HCT116 (cell line): ENCODE data around the gene NOA1. TPM values are rescaled to one million over a fixed set of nuclear protein-coding genes. Genes with fewer than 3 reads are reported as not detected.

Experiments used
- ATAC-seq: fragments of 200-7000 bp; cut with Tn5 transposase; 2 replicates; pipeline ENCODE4 v1.9.1; 2020; ENCODE audit warnings: mild to moderate bottlenecking, moderate library complexity
- BruUV-seq: library from RNA; stranded (reverse); fragments of 400-500 nt; replicated peaks from 2 replicates; lab custom pipeline; 2021; lab: Mats Ljungman, UMichigan
- CTCF ChIA-PET: fragments of 300-600 bp; sonication (Branson Sonifier 250); formaldehyde crosslinking; loops from one replicate; lab custom pipeline; 2021; ENCODE audit warnings: antibody characterized with exemption; lab: Charles Lee
- POLR2A ChIA-PET: fragments of 300-600, 350-600 bp; sonication (Branson Sonifier 250); formaldehyde crosslinking; loops from one replicate; lab custom pipeline; 2021; ENCODE audit warnings: antibody characterized with exemption; lab: Charles Lee
- RAD21 ChIA-PET, 2 experiments: fragments of 300-600 bp; sonication (Branson Sonifier 250); formaldehyde crosslinking; loops; one replicate each; lab custom pipeline; 2023; ENCODE audit warnings: low total read pairs in 2 of 2; ENCODE audit not compliant: uncharacterized antibody in 2 of 2, unreplicated experiment in 2 of 2, low non-redundant PET in 1 of 2; lab: Charles Lee
- DNase-seq: peaks from one replicate; pipeline ENCODE4 v3.0.0-alpha.2; 2010; ENCODE audit warnings: low read depth, low spot score
- H2AFZ ChIP-seq: fragments of 200-600 bp; shearing (Covaris generic), sonication (generic); 2 replicates; pipeline ENCODE4 v1.6.1; 2017; ENCODE audit warnings: low read depth, mixed run types, mixed read lengths, antibody characterized with exemption, low read length; ENCODE audit not compliant: poor library complexity, severe bottlenecking
- H3K27ac ChIP-seq: 2 replicates; pipeline ENCODE4 v1.5.1; 2012; ENCODE audit warnings: low read depth, low read length
- H3K27me3 ChIP-seq: fragments of 200-600 bp; sonication (generic); 2 replicates; pipeline ENCODE4 v1.6.1; 2016; ENCODE audit warnings: mixed run types, low read length, mixed read lengths; ENCODE audit not compliant: insufficient read depth
- H3K36me3 ChIP-seq, 2 experiments: fragments of 200-500 bp in 1 of 2; fragments of 200-600 bp in 1 of 2; sonication (Bioruptor generic) in 1 of 2; sonication (generic) in 1 of 2; 2 replicates each; pipeline versions ENCODE4 v1.5.1 to v1.6.1; 2014 to 2016; ENCODE audit warnings: low read length in 2 of 2, inconsistent platforms in 1 of 2, mixed read lengths in 1 of 2, mixed run types in 1 of 2; ENCODE audit not compliant: insufficient read depth in 2 of 2, control insufficient read depth in 1 of 2
- H3K4me1 ChIP-seq, 2 experiments: fragments of 200-600 bp in 1 of 2; sonication (generic) in 1 of 2; 2 replicates each; pipeline versions ENCODE4 v1.5.1 to v1.6.1; 2012 to 2017; ENCODE audit warnings: low read length in 2 of 2, inconsistent platforms in 1 of 2, mild to moderate bottlenecking in 1 of 2, mixed read lengths in 1 of 2, mixed run types in 1 of 2, moderate library complexity in 1 of 2; ENCODE audit not compliant: insufficient read depth in 2 of 2, control insufficient read depth in 1 of 2
- H3K4me2 ChIP-seq: fragments of 200-600 bp; sonication (generic); 2 replicates; pipeline ENCODE4 v1.6.1; 2017; ENCODE audit warnings: mixed run types, low read length, mixed read lengths
- H3K4me3 ChIP-seq, 2 experiments: fragments of 200-600 bp in 1 of 2; sonication (generic) in 1 of 2; replicated peaks in 1 of 2; 2 replicates each; pipeline ENCODE4 v1.5.1; 2011 to 2016; ENCODE audit warnings: low read length in 2 of 2, control low read depth in 1 of 2, low read depth in 1 of 2, mild to moderate bottlenecking in 1 of 2, mixed read lengths in 1 of 2, mixed run types in 1 of 2
- H3K79me2 ChIP-seq: fragments of 200-600 bp; sonication (generic); 2 replicates; pipeline ENCODE4 v1.6.1; 2017; ENCODE audit warnings: mild to moderate bottlenecking, mixed run types, low read length, moderate library complexity, mixed read lengths; ENCODE audit not compliant: insufficient read depth
- H3K9ac ChIP-seq: fragments of 200-600 bp; sonication (generic); 2 replicates; pipeline ENCODE4 v1.6.1; 2016; ENCODE audit warnings: low read length, mixed read lengths
- H3K9me2 ChIP-seq: fragments of 200-600 bp; sonication (generic), shearing (Covaris generic); 2 replicates; pipeline ENCODE4 v1.6.1; 2017; ENCODE audit warnings: mixed run types, mild to moderate bottlenecking, moderate library complexity; ENCODE audit not compliant: insufficient read depth
- H3K9me3 ChIP-seq, 2 experiments: fragments of 200-500 bp in 1 of 2; fragments of 200-600 bp in 1 of 2; sonication (Bioruptor generic) in 1 of 2; sonication (generic) in 1 of 2; 2 replicates each; pipeline ENCODE4 v1.6.1; 2014 to 2017; ENCODE audit warnings: low read length in 2 of 2, mixed read lengths in 2 of 2, inconsistent platforms in 1 of 2, low read depth in 1 of 2, mild to moderate bottlenecking in 1 of 2, mixed run types in 1 of 2, moderate library complexity in 1 of 2; ENCODE audit not compliant: control insufficient read depth in 1 of 2, insufficient read depth in 1 of 2
- H4K20me1 ChIP-seq: fragments of 200-600 bp; sonication (generic), shearing (Covaris generic); 2 replicates; pipeline ENCODE4 v1.6.1; 2017; ENCODE audit warnings: mixed run types, mild to moderate bottlenecking, moderate library complexity; ENCODE audit not compliant: insufficient read depth
- CBX3 ChIP-seq: IDR thresholded peaks from 2 replicates; pipeline ENCODE4 v1.6.1; 2012; ENCODE audit warnings: low read depth
- CTCF ChIP-seq, 3 experiments: fragments of 200-600 bp in 1 of 3; sonication (generic) in 1 of 3; IDR thresholded peaks in 2 of 3; conservative IDR thresholded peaks in 1 of 3; 2 replicates each; pipeline ENCODE4 v1.5.1; 2012 to 2017; ENCODE audit warnings: low read depth in 2 of 3, low read length in 2 of 3, antibody characterized with exemption in 1 of 3, borderline replicate concordance in 1 of 3, control low read depth in 1 of 3, mild to moderate bottlenecking in 1 of 3, mixed read lengths in 1 of 3, mixed run types in 1 of 3, moderate library complexity in 1 of 3; ENCODE audit not compliant: insufficient read depth in 1 of 3
- EGR1 ChIP-seq: IDR thresholded peaks from 2 replicates; pipeline ENCODE4 v1.6.1; 2012; ENCODE audit warnings: low read depth
- EZH2phosphoT487 ChIP-seq: fragments of 200-600 bp; IDR thresholded peaks from 2 replicates; pipeline ENCODE4 v1.6.1; 2018; ENCODE audit warnings: antibody characterized with exemption, borderline replicate concordance
- FOSL1 ChIP-seq: IDR thresholded peaks from 2 replicates; pipeline ENCODE4 v1.6.1; 2012; ENCODE audit warnings: low read depth
- JUND ChIP-seq: IDR thresholded peaks from 2 replicates; pipeline ENCODE4 v1.6.1; 2012
- MAX ChIP-seq: IDR thresholded peaks from 2 replicates; pipeline ENCODE4 v1.6.1; 2012
- POLR2A ChIP-seq: IDR thresholded peaks from 2 replicates; pipeline ENCODE4 v1.7.0; 2011; ENCODE audit warnings: borderline replicate concordance; ENCODE audit not compliant: insufficient read depth, insufficient read length; ENCODE audit errors: extremely low read depth
- POLR2AphosphoS5 ChIP-seq: IDR thresholded peaks from 2 replicates; pipeline ENCODE4 v1.6.1; 2011; ENCODE audit warnings: mild to moderate bottlenecking, low read depth, low read length, moderate library complexity
- REST ChIP-seq: IDR thresholded peaks from 2 replicates; pipeline ENCODE4 v1.6.1; 2012; ENCODE audit warnings: low read depth
- SIN3A ChIP-seq: IDR thresholded peaks from 2 replicates; pipeline ENCODE4 v1.6.1; 2012; ENCODE audit warnings: low read depth
- SP1 ChIP-seq: IDR thresholded peaks from 2 replicates; pipeline ENCODE4 v1.6.1; 2012; ENCODE audit warnings: low read depth
- SRF ChIP-seq: IDR thresholded peaks from 2 replicates; pipeline ENCODE4 v1.6.1; 2012; ENCODE audit warnings: low read depth
- TCF7L2 ChIP-seq: IDR thresholded peaks from 2 replicates; pipeline ENCODE4 v1.7.0; 2011; ENCODE audit warnings: borderline replicate concordance, inconsistent platforms; ENCODE audit not compliant: insufficient read depth, insufficient read length; ENCODE audit errors: extremely low read depth
- YY1 ChIP-seq: IDR thresholded peaks from 2 replicates; pipeline ENCODE4 v1.6.1; 2011; ENCODE audit warnings: low read length, low read depth, moderate library complexity, mild to moderate bottlenecking; ENCODE audit not compliant: insufficient replicate concordance; ENCODE audit errors: extremely low read depth
- ZBTB33 ChIP-seq: IDR thresholded peaks from 2 replicates; pipeline ENCODE4 v1.6.1; 2011; ENCODE audit warnings: mild to moderate bottlenecking, low read length, moderate library complexity; ENCODE audit not compliant: insufficient replicate concordance; ENCODE audit errors: extremely low read depth
- ZFX ChIP-seq: fragments of 450-650 bp; IDR thresholded peaks from 2 replicates; pipeline ENCODE4 v1.6.1; 2017
- ZNF274 ChIP-seq: fragments of 200-500 bp; sonication (Bioruptor generic); IDR thresholded peaks from 2 replicates; pipeline ENCODE4 v1.6.1; 2014; ENCODE audit warnings: mild to moderate bottlenecking, low read depth, low read length, inconsistent platforms
- intact Hi-C: fragments of 100-400 bp; cut with micrococcal nuclease; formaldehyde crosslinking; loops from 2 replicates; pipeline ENCODE4 v1.10.0; 2022
- total RNA-seq: library from RNA; stranded (reverse); gene quantifications from one replicate; pipeline ENCODE4 v1.2.1, GENCODE V29; 2021; ENCODE audit not compliant: unreplicated experiment

Gene NOA1
- total RNA-seq, 1 experiment from 2014 or later = 38.4 TPM

GRCh38 chr4:57020467-57021101 is 43.2 kb upstream of the NOA1 start:
- Histone ChIP-seq H2AFZ (no peak overlapping the region), H3K9me2 (no peaks in the 10 kb centered on the region), H3K9ac (no peak overlapping the region), H3K4me2 (no peak overlapping the region), H3K4me1 (no peaks in the 10 kb centered on the region), H3K4me3 (no peak overlapping the region), H3K9me3 (no peaks in the 10 kb centered on the region), H3K27me3 (no peaks in the 10 kb centered on the region), H3K36me3 (peaks cover 64 to 75% of the 10 kb centered on the region in 2 experiments), H3K79me2 (peaks cover 20% of the 10 kb centered on the region), H3K27ac (no peak overlapping the region), H4K20me1 (no peaks in the 10 kb centered on the region; the same call in 1 of the 2 replicates)
- ChIA-PET RAD21 (no interaction called here), CTCF (no interaction called here), POLR2A (no interaction called here)
- ATAC-seq = no peak
- BruUV-seq = no TSS peak
- intact Hi-C loops = no loop called here
- DNase-seq = no peak
- TF ChIP-seq FOSL1 (no peak), CTCF (IDR thresholded peaks at IDR 0.05 in 2 of 3, conservative IDR thresholded peaks at IDR 0.05 in 1 of 3; ENCODE audit: borderline replicate concordance in 1 of 3, insufficient read depth in 1 of 3, low read depth in 2 of 3, low read length in 2 of 3) (no peak), SIN3A (no peak), TCF7L2 (no peak), ZNF274 (no peak), YY1 (no peak), SRF (no peak), EZH2phosphoT487 (no peak), EGR1 (no peak), REST (no peak), ZBTB33 (no peak), POLR2AphosphoS5 (no peak), CBX3 (no peak), POLR2A (no peak), JUND (no peak), SP1 (no peak), ZFX (no peak), MAX (no peak)
